H1 (cell line): ENCODE data around the gene RAB8B.

Source experiments
- BACH1 ChIP-seq: IDR thresholded peaks from 2 replicates; pipeline ENCODE4 v1.6.1; 2012; ENCODE audit warnings: low read length, improper control_type of control experiment
- CHD2 ChIP-seq: IDR thresholded peaks from 2 replicates; pipeline ENCODE4 v1.6.1; 2012; ENCODE audit warnings: low read length, improper control_type of control experiment
- EP300 ChIP-seq, 2 experiments: IDR thresholded peaks; 1 replicate in 1 of 2; 2 replicates in 1 of 2; pipeline ENCODE4 v1.6.1; 2011 to 2012; ENCODE audit warnings: low read depth in 2 of 2, low read length in 2 of 2, mild to moderate bottlenecking in 2 of 2, borderline replicate concordance in 1 of 2, inconsistent platforms in 1 of 2, moderate library complexity in 1 of 2
- EZH2 ChIP-seq: fragments of 200-600 bp; sonication (generic); IDR thresholded peaks from 2 replicates; pipeline ENCODE4 v1.7.1; 2012; ENCODE audit warnings: low read depth, mild to moderate bottlenecking, moderate library complexity, low read length, inconsistent platforms; ENCODE audit not compliant: severe bottlenecking
- FOSL1 ChIP-seq: IDR thresholded peaks from 2 replicates; pipeline ENCODE4 v1.6.1; 2011; ENCODE audit warnings: mild to moderate bottlenecking, low read depth, low read length, moderate library complexity; ENCODE audit not compliant: insufficient read depth
- JUN ChIP-seq: IDR thresholded peaks from 2 replicates; pipeline ENCODE4 v1.6.1; 2011; ENCODE audit warnings: low read depth, mild to moderate bottlenecking, improper control_type of control experiment, low read length
- POLR2A ChIP-seq, 2 experiments: IDR thresholded peaks; 1 replicate in 1 of 2; 2 replicates in 1 of 2; pipeline ENCODE4 v1.6.1; 2011; ENCODE audit warnings: low read depth in 2 of 2, low read length in 2 of 2, mild to moderate bottlenecking in 2 of 2; ENCODE audit errors: control extremely low read depth in 1 of 2
- POLR2AphosphoS5 ChIP-seq: IDR thresholded peaks from 2 replicates; pipeline ENCODE4 v1.6.1; 2011; ENCODE audit warnings: low read depth, low read length
- SP1 ChIP-seq: IDR thresholded peaks from 2 replicates; pipeline ENCODE4 v1.6.1; 2011; ENCODE audit warnings: low read depth, low read length
- TCF12 ChIP-seq: IDR thresholded peaks from 2 replicates; pipeline ENCODE4 v1.6.1; 2011; ENCODE audit warnings: low read depth, mild to moderate bottlenecking, low read length
- TEAD4 ChIP-seq: IDR thresholded peaks from 2 replicates; pipeline ENCODE4 v1.6.1; 2012; ENCODE audit warnings: low read depth, low read length, inconsistent platforms, mixed read lengths
- TF ChIP-seq, protein P1 (sequence below), 3 experiments: IDR thresholded peaks; 1 replicate in 2 of 3; 2 replicates in 1 of 3; pipeline versions ENCODE4 v1.5.1 to v1.6.1; 2011; ENCODE audit warnings: low read length in 3 of 3, mild to moderate bottlenecking in 3 of 3, inconsistent platforms in 2 of 3, low read depth in 1 of 3, moderate library complexity in 1 of 3; ENCODE audit not compliant: insufficient read depth in 1 of 3; ENCODE audit errors: control extremely low read depth in 1 of 3

DNA sequence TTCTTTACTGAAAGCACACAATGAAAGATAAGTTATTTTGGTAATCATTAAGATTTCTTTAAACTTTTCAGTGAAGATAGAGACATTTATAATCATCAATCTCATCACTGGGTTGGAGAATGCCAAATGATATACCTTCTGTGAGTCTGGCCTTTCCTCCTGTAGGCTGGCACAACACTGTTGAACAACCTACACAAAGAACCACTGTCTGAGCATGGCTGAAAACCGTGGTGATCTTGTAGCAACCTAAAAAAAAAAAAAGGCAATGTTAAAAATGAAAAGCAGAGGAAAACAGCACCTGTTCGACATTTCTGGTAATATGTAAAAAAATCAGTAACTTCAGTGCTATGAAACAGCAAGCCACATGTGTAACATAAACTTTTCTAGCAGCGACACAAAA is 33.9 kb upstream of the RAB8B start:
- TF ChIP-seq, protein P1, sequence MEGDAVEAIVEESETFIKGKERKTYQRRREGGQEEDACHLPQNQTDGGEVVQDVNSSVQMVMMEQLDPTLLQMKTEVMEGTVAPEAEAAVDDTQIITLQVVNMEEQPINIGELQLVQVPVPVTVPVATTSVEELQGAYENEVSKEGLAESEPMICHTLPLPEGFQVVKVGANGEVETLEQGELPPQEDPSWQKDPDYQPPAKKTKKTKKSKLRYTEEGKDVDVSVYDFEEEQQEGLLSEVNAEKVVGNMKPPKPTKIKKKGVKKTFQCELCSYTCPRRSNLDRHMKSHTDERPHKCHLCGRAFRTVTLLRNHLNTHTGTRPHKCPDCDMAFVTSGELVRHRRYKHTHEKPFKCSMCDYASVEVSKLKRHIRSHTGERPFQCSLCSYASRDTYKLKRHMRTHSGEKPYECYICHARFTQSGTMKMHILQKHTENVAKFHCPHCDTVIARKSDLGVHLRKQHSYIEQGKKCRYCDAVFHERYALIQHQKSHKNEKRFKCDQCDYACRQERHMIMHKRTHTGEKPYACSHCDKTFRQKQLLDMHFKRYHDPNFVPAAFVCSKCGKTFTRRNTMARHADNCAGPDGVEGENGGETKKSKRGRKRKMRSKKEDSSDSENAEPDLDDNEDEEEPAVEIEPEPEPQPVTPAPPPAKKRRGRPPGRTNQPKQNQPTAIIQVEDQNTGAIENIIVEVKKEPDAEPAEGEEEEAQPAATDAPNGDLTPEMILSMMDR (IDR thresholded peaks at IDR 0.05; ENCODE audit: control extremely low read depth in 1 of 3, insufficient read depth in 1 of 3, low read depth in 1 of 3, low read length in 3 of 3) = no peak
- TF ChIP-seq JUN = no peak
- TF ChIP-seq SP1 = no peak
- TF ChIP-seq TEAD4 = no peak
- no peak for TF ChIP-seq POLR2A (IDR thresholded peaks at IDR 0.05; ENCODE audit: control extremely low read depth in 1 of 2, low read depth in 2 of 2, low read length in 2 of 2)
- TF ChIP-seq FOSL1 = no peak
- no peak for TF ChIP-seq CHD2
- TF ChIP-seq TCF12 = no peak
- TF ChIP-seq EZH2 = no peak
- no peak for TF ChIP-seq EP300 (IDR thresholded peaks at IDR 0.05; ENCODE audit: borderline replicate concordance in 1 of 2, low read depth in 2 of 2, low read length in 2 of 2)
- TF ChIP-seq BACH1 = no peak
- no peak for TF ChIP-seq POLR2AphosphoS5
